Adipocyte (in vitro differentiated cells): ENCODE results near the gene ZNF213.
A peak's percentile ranks its signal among the peaks of the same experiment; 100 is the strongest.

Source experiments
- DNase-seq: peaks from one replicate; pipeline ENCODE4 v3.0.0-alpha.2; 2015; ENCODE audit warnings: low read depth
- H3K27me3 ChIP-seq: replicated peaks from 2 replicates; pipeline ENCODE4 v1.7.0; 2013; ENCODE audit warnings: mild to moderate bottlenecking, low read length, moderate library complexity; ENCODE audit not compliant: control insufficient read depth, insufficient read depth
- H3K36me3 ChIP-seq: 2 replicates; pipeline ENCODE4 v1.7.0; 2013; ENCODE audit warnings: low read length, mild to moderate bottlenecking, moderate library complexity; ENCODE audit not compliant: control insufficient read depth, insufficient read depth, severe bottlenecking
- H3K4me1 ChIP-seq: 2 replicates; pipeline ENCODE4 v1.7.0; 2013; ENCODE audit warnings: mild to moderate bottlenecking, low read length, moderate library complexity; ENCODE audit not compliant: control insufficient read depth, insufficient read depth
- H3K4me3 ChIP-seq: 2 replicates; pipeline ENCODE4 v1.7.0; 2013; ENCODE audit warnings: mild to moderate bottlenecking, low read length, moderate library complexity
- H3K9ac ChIP-seq: 2 replicates; pipeline ENCODE4 v1.7.0; 2013; ENCODE audit warnings: mild to moderate bottlenecking, low read length, moderate library complexity
- H3K9me3 ChIP-seq: 2 replicates; pipeline ENCODE4 v1.7.0; 2013; ENCODE audit warnings: mild to moderate bottlenecking, low read length, moderate library complexity; ENCODE audit not compliant: control insufficient read depth

Gene ZNF213

DNA sequence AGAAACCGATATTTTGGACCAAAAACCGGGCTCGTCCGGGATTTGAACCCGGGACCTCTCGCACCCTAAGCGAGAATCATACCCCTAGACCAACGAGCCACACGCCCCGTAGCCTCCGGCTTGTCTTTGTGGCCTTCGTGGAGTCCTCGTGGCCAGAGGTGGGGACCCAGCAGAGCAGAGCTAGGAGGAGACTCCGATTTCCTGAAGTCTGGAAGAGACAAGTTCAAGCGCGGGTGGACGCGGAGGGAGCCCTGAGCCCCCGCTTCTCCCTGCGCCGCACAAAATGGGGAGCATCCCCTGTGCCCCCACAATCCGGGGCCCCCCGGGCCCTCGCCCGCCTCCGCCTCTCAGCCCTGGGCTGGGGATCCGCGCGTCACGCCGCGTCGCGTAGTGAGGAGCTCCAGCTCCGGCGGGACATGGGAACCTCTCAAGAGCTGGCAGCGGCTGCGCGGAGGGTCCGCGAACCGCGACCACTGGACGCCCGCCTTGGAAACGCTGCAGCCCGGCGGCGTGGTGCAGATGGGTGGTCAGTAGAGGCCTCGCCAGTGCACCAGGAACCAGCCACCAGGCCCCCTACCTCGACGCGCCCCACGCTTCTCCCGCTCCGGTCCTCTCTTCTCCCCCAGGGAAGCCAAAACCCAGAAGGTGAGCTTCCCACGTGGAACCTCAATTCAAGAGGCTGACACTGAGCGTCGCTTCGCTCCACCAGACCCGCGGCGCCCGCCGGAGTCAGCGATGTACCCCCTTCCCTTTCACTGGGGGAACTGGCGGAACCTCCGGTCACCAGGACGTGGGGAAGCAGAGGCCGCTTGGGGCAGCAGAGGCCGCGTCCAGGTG, 48.0 kb downstream of the ZNF213 start:
- peaks cover 33% of the 10 kb centered on the region for H3K27me3 ChIP-seq
- DNase-seq, result peak; percentile 63

DNA sequence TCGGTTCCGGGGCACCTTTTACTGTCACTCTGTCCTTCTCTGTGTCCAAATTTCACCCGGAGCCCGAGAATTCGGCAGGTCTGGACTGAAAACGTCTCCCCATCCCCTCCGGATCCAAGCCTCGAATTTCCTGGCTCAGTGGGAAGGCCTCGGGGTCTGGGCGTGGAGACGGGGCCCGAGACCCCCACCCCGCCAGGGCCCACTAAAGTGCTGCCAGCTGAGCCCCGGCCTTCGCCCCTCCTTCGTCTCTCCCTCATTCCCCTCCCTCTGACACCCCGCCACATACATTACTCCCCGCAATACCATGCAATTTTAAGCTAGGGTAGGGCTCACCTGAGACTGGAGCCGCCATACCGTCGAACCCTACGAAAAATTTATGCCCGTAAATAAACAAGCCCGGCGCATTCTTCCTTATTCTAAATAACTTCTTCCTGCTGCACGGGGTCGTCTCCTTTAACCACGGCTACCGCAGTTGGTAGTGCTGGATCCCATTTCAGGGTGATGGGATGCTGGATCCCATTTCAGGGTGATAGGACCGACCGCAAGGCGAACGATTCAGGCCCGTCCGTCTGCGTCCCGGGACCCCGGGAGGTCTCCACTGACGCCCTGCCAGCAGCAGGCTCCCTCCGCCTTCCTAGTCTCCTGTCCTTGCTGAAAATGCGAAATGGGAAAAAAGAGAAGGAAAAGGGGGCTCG, 48.8 kb downstream of the ZNF213 start:
- no peak for DNase-seq
- peaks cover 16% of the 10 kb centered on the region for H3K4me1 ChIP-seq
- H3K9ac ChIP-seq, result peak overlapping the region; percentile 20
- no peaks in the 10 kb centered on the region for H3K36me3 ChIP-seq
- H3K4me3 ChIP-seq, result peak overlapping the region; percentile 77
- no peaks in the 10 kb centered on the region for H3K9me3 ChIP-seq
- peaks cover 27% of the 10 kb centered on the region for H3K27me3 ChIP-seq

More for the DNA sequence above, 48.0 kb downstream of the ZNF213 start:
- Histone ChIP-seq H3K9ac (peak overlapping the region; percentile 20), H3K4me3 (peak overlapping the region; percentile 77), H3K9me3 (no peaks in the 10 kb centered on the region), H3K4me1 (peaks cover 12% of the 10 kb centered on the region), H3K36me3 (no peaks in the 10 kb centered on the region)

DNA sequence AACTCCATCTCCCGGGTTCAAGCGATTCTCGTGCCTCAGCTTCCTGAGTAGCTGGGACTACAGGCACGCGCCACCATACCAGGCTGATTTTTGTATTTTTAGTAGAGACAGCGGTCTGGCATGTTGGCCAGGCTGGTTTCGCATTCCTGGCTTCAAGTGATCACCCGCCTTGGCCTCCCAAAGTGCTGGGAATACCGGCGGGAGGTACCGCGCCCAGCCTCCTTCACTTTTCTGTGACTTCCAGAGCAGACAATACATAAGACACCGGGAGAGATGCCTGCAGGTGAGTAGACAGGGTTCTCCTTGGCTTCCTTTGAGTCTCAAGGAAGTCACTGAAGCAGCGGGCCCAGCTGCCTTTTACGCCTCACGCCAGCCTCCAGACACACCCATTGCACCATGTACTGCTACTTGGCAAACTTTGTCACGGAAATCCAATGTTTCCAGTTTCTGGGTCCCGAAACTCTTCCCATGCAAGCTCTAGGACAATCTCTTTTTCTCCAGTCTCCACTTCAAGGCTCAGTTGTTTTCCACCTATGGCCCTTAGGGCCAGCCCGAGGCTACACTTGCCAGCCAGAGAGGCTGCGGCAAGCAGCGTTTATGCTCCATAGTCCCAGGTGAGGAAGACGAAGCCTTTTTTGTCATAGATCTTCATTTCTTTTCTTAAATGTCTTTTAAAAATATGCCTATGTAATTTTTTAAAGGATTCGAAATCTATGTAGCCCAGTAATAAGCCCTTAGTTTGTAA, 52.3 kb downstream of the ZNF213 start:
- H3K27me3 ChIP-seq, result no peaks in the 10 kb centered on the region
- no peak for DNase-seq
- H3K9ac ChIP-seq, result no peak overlapping the region
- peaks cover 35% of the 10 kb centered on the region for H3K4me1 ChIP-seq
- no peak overlapping the region for H3K4me3 ChIP-seq
- H3K36me3 ChIP-seq, result no peaks in the 10 kb centered on the region
- H3K9me3 ChIP-seq, result no peaks in the 10 kb centered on the region

DNA sequence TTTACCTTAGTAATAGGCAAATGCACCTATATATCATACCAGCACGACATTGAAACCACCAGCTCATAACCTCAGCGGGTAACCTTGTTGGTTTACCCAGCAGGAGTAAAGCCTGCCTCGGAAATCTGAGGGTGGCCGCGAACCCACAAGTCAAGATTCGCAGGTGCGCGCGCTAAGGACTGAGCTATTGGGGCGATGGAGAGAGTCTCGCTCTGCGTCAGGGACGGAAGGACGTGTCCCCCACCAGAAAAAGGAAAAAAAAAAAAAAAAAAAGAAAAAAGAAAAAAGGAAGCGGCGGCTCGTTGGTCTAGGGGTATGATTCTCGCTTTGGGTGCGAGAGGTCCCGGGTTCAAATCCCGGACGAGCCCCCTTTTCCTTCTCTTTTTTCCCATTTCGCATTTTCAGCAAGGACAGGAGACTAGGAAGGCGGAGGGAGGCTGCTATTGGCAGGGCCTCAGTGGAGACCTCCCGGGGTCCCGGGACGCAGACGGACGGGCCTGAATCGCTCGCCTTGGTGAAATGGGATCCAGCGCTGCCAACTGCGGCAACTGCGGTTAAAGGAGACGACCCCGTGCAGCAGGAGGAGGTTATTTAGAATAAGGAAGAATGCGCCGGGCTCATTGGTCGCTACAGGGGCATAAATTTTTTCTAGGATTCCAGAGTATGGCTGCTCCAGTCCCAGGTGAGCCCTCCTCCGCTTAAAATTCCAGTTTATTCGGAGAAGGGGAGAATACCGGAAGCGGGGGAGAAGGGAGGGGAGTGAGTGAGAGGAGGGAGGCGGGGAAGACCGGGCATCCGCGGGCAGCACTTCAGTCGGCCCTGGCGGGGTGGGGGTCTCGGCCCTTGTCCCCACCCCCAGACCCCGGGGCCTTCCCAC, 53.2 kb downstream of the ZNF213 start, which contains the start of gene OR1F1:
TSS of gene OR1F1 (plus strand) at position 407 of the 877 bp plus-strand sequence.
- Histone ChIP-seq H3K36me3 (no peaks in the 10 kb centered on the region), H3K4me3 (peak within 1 kb of the TSS; percentile 88), H3K9ac (peak within 1 kb of the TSS; percentile 76), H3K4me1 (peaks cover 31% of the 10 kb centered on the region), H3K9me3 (no peaks in the 10 kb centered on the region), H3K27me3 (no peaks in the 10 kb centered on the region)
- peak; percentile 57 for DNase-seq

DNA sequence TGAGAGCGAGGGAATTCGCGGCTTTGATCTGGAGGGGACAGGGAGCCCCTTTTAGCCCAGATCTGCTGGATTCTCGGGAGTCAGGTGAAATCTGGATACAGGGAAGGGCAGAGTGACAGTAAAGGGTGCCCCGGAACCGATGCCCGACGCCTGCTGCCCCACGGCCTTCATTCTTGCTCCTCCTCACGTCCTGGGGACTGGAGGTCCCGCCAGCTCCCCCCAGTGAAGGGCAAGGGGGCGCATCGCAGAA, 53.8 kb downstream of the ZNF213 start:
- H3K4me1 ChIP-seq, result peaks cover 26% of the 10 kb centered on the region
- H3K27me3 ChIP-seq, result peaks cover 4% of the 10 kb centered on the region
- H3K9me3 ChIP-seq, result no peaks in the 10 kb centered on the region
- no peak for DNase-seq
- H3K36me3 ChIP-seq, result no peaks in the 10 kb centered on the region
- H3K4me3 ChIP-seq, result peak overlapping the region; percentile 88
- peak overlapping the region; percentile 76 for H3K9ac ChIP-seq

DNA sequence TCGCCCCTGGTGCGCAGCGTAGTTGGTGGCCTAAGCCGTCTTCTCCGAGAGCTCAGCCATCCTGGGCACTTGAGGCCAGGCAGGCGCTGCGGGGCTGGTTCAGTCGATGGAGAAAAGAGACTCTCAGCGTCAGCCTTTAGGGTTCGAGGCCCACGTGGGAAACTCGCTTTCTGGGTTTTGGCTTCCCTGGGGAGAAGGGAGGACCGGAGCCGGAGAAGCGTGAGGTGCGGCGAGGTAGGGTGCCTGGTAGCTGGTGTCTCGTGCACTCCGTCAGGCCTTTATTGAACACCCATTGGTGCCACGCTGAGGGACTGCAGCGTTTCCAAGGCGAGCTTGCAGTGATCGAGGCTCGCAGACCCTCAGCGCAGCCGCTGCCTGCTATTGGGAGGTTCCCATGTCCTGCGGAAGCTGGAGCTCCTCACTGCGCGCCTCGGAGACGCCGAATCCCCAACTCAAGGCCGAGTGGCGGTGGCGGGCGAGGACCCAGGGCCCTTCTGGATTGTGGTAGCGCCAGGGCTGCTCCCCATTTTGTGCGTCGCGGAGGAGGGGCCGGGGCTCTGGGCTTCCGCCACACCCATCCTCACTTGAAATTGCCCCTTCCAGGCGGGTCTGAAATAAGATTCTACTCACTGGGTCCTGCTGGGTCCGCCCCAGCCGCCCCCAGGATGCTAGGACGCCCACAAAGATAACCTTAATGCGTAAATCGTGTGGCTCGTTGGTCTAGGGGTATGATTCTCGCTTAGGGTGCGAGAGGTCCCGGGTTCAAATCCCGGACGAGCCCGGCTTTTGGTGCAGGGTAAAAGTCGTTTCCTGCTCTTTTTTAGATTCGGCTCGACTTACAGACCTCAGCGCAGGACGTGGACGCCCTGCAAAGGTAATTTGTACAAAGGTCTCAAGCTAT, 54.3 kb downstream of the ZNF213 start:
- H3K4me3 ChIP-seq, result peak overlapping the region; percentile 88
- H3K9ac ChIP-seq, result peak overlapping the region; percentile 76
- no peaks in the 10 kb centered on the region for H3K9me3 ChIP-seq
- H3K27me3 ChIP-seq, result peaks cover 4% of the 10 kb centered on the region
- no peaks in the 10 kb centered on the region for H3K36me3 ChIP-seq
- H3K4me1 ChIP-seq, result peaks cover 28% of the 10 kb centered on the region
- peak; percentile 72 for DNase-seq

DNA sequence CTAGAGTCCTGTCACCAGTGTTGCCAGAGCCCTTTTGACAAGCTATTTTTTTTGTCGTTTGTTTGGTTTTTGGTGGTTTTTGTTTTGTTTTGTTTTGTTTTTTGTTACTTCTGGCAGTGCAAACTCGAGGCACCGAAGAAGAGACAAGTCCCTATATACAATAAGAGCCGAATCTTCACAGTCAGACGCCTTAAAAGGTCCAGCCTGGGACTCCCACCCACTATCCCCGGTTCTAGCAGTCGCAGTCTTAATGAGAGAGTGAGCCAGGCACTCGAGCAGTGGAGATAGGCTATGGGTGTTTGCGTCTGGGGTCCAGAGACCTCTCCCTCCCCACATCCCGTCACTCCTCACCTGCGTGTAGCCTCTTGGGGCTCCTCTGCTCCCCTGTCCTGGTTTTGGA, 55.0 kb downstream of the ZNF213 start:
- DNase-seq, result no peak
- Histone ChIP-seq H3K9ac (no peak overlapping the region), H3K4me1 (peaks cover 33% of the 10 kb centered on the region), H3K27me3 (peaks cover 6% of the 10 kb centered on the region), H3K36me3 (no peaks in the 10 kb centered on the region), H3K9me3 (no peaks in the 10 kb centered on the region), H3K4me3 (peak overlapping the region; percentile 49)

DNA sequence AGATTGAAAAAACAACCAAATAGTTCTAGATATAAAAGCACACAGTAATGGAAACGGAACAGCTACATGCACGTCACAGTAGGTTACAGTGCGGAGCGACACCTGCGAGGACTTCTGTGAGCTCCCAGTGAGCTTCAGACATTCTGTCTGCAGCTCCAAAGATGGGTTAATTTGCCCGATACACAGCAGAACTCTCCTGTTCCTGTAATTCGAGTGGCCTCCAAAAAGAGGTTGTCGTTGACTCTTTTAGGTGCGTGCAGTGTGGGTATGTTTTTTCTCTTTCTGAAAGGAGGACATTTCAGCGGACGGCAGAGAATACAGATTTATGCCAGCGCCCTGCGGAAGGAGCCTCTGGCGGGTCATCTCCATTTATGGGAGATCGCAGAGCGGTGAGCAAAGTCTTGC, 56.1 kb downstream of the ZNF213 start:
- H3K9ac ChIP-seq, result no peak overlapping the region
- peak overlapping the region; percentile 74 for H3K4me3 ChIP-seq
- peaks cover 33% of the 10 kb centered on the region for H3K4me1 ChIP-seq
- H3K27me3 ChIP-seq, result peaks cover 10% of the 10 kb centered on the region
- H3K9me3 ChIP-seq, result no peaks in the 10 kb centered on the region
- no peak for DNase-seq
- no peaks in the 10 kb centered on the region for H3K36me3 ChIP-seq
